HFFc6 (cell line): ENCODE results near the gene STK38L. TPM values are rescaled to one million over a fixed set of nuclear protein-coding genes. Genes with fewer than 3 reads are reported as not detected.

Experiments used
- DNase-seq: peaks from one replicate; pipeline ENCODE4 v3.0.0-alpha.2; 2018
- H3K27ac Mint-ChIP-seq: 2 replicates; pipeline ENCODE4 v1.8.0; 2020; ENCODE audit warnings: mild to moderate bottlenecking, mixed read lengths
- H3K27me3 Mint-ChIP-seq: 2 replicates; pipeline ENCODE4 v1.8.0; 2021; ENCODE audit warnings: mild to moderate bottlenecking, moderate library complexity, mixed read lengths; ENCODE audit not compliant: insufficient read depth
- H3K36me3 Mint-ChIP-seq: 2 replicates; pipeline ENCODE4 v1.8.0; 2021; ENCODE audit warnings: low read depth, mixed read lengths
- H3K4me1 Mint-ChIP-seq: 2 replicates; pipeline ENCODE4 v1.8.0; 2020; ENCODE audit warnings: low read depth, mixed read lengths
- H3K4me3 Mint-ChIP-seq: 2 replicates; pipeline ENCODE4 v1.8.0; 2020; ENCODE audit warnings: mild to moderate bottlenecking, moderate library complexity, mixed read lengths
- H3K9me3 Mint-ChIP-seq: 2 replicates; pipeline ENCODE4 v1.8.0; 2020; ENCODE audit warnings: mild to moderate bottlenecking, mixed read lengths
- total RNA-seq, 6 experiments: library from RNA; stranded (reverse); fragmentation: NEBNext Ultra II Directional; extraction: Animal tissue kit (Norgen Biotek cat#: 25700); gene quantifications; 2 replicates in 1 of 6; 3 replicates in 5 of 6; pipeline ENCODE4 v1.2.3, GENCODE V29; 2021
- TF ChIP-seq, protein P1 (sequence below): fragments of 200-600 bp; sonication (generic); IDR thresholded peaks from 2 replicates; pipeline ENCODE4 v1.5.0; 2021; ENCODE audit warnings: antibody characterized with exemption, mild to moderate bottlenecking

The STK38L gene
- total RNA-seq, 6 experiments from 2014 or later: 8.2 to 12.6 (median 10.9) TPM

DNA sequence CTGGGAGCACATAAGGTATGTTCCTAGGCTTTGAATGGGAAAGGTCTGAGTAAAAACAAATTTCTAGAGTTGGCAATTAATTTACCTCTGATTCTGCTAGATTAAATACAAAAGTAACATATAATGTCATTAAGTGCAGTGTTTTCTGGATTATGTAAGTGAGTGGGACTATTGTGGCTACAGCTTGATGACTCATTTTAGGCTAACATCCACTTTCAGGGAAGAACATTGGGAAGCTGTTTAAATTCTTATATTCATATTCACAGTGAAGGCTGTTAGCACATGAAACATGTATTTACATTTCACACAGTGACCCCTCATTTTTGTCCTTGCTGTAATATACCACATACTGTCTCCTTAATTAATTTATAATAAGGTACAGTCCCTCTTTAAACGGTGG lies 75.3 kb downstream of the STK38L start:
- peak; percentile 66 for DNase-seq
- Mint-ChIP-seq H3K4me1 (peaks cover 24% of the 10 kb centered on the region), H3K27me3 (no peaks in the 10 kb centered on the region), H3K36me3 (no peaks in the 10 kb centered on the region), H3K4me3 (no peak overlapping the region), H3K27ac (peak overlapping the region; percentile 50), H3K9me3 (no peaks in the 10 kb centered on the region)
- TF ChIP-seq, protein P1, sequence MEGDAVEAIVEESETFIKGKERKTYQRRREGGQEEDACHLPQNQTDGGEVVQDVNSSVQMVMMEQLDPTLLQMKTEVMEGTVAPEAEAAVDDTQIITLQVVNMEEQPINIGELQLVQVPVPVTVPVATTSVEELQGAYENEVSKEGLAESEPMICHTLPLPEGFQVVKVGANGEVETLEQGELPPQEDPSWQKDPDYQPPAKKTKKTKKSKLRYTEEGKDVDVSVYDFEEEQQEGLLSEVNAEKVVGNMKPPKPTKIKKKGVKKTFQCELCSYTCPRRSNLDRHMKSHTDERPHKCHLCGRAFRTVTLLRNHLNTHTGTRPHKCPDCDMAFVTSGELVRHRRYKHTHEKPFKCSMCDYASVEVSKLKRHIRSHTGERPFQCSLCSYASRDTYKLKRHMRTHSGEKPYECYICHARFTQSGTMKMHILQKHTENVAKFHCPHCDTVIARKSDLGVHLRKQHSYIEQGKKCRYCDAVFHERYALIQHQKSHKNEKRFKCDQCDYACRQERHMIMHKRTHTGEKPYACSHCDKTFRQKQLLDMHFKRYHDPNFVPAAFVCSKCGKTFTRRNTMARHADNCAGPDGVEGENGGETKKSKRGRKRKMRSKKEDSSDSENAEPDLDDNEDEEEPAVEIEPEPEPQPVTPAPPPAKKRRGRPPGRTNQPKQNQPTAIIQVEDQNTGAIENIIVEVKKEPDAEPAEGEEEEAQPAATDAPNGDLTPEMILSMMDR: no peak

DNA sequence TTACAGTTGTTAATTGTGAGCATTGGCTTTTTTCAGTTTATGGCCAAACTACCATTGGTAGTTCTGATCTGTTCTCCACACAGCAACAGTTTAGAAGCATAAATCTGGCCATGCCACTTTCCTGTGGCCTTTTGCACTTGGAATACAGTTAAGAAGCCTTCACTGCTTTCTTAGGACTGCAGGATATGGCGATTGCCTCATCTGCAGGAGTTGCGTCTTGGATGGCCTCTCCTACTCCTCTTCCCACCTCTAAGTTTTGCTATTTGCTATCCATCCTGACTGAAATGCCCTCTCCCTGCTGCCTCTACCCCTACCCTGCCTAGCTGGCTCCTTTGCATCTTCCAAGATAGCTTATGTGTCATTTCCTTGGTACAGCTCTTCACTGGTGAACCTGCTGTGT lies 75.8 kb downstream of the STK38L start:
- no peak overlapping the region for H3K4me3 Mint-ChIP-seq
- no peak for DNase-seq
- no peaks in the 10 kb centered on the region for H3K27me3 Mint-ChIP-seq
- no peaks in the 10 kb centered on the region for H3K9me3 Mint-ChIP-seq
- H3K4me1 Mint-ChIP-seq: peaks cover 26% of the 10 kb centered on the region
- H3K36me3 Mint-ChIP-seq: no peaks in the 10 kb centered on the region
- TF ChIP-seq, protein P1: no peak
- H3K27ac Mint-ChIP-seq: peak overlapping the region; percentile 50

DNA sequence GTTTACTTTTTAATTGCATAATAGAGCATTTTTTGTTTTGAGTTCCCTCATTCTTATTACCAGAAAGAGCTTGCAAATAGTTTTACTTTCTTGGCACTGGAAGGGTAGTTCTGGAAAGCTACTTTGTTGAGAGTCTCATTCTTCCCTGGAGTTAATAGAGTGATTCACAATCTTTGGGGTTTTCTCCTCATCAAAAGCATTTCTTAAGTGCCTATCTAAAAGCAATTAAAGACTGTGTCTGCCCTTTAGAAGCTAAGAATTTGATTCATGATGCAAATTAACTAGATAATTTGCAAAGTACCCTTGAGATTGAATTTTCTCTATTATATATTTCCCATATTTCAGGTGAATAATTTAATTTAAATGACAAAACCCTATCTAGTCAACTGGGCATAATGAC lies 80.4 kb downstream of the STK38L start:
- no peak for DNase-seq
- no peaks in the 10 kb centered on the region for H3K9me3 Mint-ChIP-seq
- H3K36me3 Mint-ChIP-seq: peaks cover 6% of the 10 kb centered on the region; the same call in 1 of the 2 replicates
- H3K27me3 Mint-ChIP-seq: no peaks in the 10 kb centered on the region
- H3K27ac Mint-ChIP-seq: no peak overlapping the region
- TF ChIP-seq, protein P1: no peak
- no peak overlapping the region for H3K4me3 Mint-ChIP-seq
- H3K4me1 Mint-ChIP-seq: peaks cover 22% of the 10 kb centered on the region

DNA sequence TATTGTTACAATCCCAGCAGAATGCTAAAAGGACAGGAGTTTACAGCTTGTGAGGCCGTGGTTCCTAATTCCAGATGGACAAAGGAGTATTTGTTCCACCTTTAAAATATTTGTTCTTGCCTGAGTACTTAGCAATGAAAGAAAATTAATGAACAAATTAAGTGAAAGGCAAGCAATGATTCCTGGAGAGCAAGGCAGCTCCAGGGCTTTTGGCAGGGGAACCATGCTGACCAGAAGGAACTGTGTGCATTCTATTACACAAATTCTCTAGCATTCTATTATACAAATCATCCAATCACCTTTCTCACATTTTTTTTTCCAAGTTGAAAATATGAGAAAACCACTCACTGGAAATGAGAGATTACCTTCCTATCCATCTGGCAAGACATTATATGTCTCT lies 86.8 kb downstream of the STK38L start:
- H3K4me3 Mint-ChIP-seq: peak overlapping the region; percentile 88
- no peaks in the 10 kb centered on the region for H3K9me3 Mint-ChIP-seq
- no peak for DNase-seq
- peaks cover 58% of the 10 kb centered on the region for H3K4me1 Mint-ChIP-seq
- TF ChIP-seq, protein P1: no peak
- H3K27me3 Mint-ChIP-seq: no peaks in the 10 kb centered on the region; the same call in 1 of the 2 replicates
- peaks cover 6% of the 10 kb centered on the region; the same call in 1 of the 2 replicates for H3K36me3 Mint-ChIP-seq
- peak overlapping the region; percentile 95 for H3K27ac Mint-ChIP-seq

DNA sequence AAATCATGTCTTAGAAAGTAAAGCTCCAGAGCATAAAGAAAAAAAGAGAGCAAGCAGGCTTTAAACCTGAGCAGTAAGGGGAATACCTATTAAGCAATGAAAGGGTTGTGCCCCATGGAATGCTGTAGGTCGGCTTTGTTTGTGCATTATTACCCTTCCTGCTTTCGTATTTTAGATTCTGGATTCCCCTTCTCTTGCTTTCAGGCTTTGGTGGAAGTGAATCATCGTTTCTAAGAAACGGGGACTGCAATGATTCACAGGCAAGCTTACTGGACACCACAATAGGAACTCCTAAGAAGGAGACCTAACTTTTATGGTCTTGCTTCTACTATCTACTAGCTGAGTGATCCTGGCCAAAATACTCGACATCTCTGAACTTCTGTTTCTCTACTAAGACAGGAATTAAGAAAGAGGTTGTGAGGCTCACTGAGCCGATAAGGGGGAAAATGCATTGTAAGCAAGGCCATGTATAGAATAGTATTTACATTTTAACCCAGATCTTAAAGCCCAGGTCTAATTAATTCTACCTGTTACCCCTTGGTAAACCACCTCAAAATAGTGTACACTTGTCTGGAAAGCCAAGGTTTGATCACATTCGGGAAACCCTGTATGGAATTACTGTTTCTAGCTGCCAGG lies 87.3 kb downstream of the STK38L start:
- peak; percentile 93 for DNase-seq
- H3K27ac Mint-ChIP-seq: peak overlapping the region; percentile 95
- H3K27me3 Mint-ChIP-seq: no peaks in the 10 kb centered on the region; the same call in 1 of the 2 replicates
- peaks cover 6% of the 10 kb centered on the region; the same call in 1 of the 2 replicates for H3K36me3 Mint-ChIP-seq
- TF ChIP-seq, protein P1: no peak
- H3K4me1 Mint-ChIP-seq: peaks cover 63% of the 10 kb centered on the region
- H3K9me3 Mint-ChIP-seq: no peaks in the 10 kb centered on the region
- H3K4me3 Mint-ChIP-seq: peak overlapping the region; percentile 88
